ENCODE measurements around the gene ZFYVE16. TPM values are rescaled to one million over a fixed set of nuclear protein-coding genes. Genes with fewer than 3 reads are reported as not detected.
"Not testable (repeated sequence)": the region's sequence is repeated elsewhere in the genome, so short reads cannot be mapped to it uniquely, and the experiment has no call there.

Gene ZFYVE16
- total RNA-seq, 1 donor from 2014 or later: 30.5 TPM

DNA sequence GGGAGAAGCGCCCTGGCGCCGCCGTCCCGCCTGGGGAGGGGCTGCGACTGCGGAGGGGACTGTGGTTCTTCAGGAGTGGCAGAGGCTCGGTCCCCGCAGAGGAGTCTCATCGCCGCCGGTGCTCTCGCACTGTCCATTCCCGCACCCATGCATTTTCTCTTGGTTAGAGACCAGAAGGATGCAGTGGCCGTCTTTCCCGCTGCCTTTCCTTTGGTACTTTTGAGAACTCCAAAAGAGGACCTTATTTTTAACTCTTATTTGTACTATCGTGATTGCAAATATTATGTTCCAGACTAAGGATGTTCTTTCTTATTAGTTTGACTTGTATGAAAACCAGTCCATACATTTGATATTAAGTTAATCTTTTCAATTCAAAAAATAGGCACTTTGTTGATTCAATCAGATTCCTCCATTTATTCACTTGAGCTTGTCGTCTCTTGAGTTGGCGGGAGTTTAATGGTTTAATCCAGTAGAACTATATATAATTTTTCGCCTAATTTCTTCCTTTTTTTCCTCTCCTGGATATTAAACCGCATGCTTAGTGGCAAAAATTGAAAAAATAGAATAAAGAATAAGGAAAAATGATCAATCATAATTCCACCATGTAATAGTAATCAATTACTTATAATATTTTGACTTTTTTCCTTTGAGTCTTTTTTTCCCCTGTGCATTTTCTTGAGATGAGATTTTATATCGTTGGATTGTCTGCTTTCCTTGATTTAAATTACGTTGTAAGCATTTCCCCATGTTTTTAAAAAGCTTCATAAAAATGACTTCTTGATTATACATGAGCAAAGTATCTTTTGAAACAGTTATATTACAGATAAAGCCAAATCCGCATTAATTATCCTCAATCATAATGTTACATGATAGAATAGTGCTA lies 861 bp downstream of the ZFYVE16 start:
- intact Hi-C loops (cut with micrococcal nuclease): no loop called here
- ATAC-seq: peak; percentile 77
- DNase-seq: peak; percentile 82

DNA sequence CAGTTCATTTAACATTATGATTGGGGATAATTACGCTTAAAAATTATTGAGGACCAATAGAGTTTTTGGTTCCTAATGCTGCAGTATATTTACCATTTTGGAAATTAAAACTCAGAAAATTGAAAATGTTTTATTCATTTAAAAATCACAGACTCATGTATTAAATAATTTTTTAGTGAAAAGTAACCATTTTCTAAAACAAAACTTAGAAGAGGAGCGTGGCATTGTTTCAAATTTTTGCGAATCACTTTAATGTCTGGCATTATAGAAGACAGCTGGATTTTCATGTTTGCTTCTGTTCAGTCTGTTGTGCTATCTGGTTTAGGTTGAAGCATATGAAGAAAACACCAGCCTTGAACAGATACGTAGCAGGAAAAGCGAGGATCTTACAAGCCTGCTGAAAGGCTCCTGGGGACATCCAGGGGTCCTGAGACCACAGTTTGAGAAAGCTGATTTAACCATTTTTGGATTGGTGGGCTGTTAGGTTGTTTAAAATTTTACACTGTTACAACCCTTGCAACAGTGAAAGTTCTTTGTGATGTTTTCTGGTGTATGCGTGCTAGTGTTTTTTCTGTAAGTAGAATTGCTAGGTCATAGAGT lies 1.6 kb downstream of the ZFYVE16 start:
- intact Hi-C loops (cut with micrococcal nuclease): no loop called here

DNA sequence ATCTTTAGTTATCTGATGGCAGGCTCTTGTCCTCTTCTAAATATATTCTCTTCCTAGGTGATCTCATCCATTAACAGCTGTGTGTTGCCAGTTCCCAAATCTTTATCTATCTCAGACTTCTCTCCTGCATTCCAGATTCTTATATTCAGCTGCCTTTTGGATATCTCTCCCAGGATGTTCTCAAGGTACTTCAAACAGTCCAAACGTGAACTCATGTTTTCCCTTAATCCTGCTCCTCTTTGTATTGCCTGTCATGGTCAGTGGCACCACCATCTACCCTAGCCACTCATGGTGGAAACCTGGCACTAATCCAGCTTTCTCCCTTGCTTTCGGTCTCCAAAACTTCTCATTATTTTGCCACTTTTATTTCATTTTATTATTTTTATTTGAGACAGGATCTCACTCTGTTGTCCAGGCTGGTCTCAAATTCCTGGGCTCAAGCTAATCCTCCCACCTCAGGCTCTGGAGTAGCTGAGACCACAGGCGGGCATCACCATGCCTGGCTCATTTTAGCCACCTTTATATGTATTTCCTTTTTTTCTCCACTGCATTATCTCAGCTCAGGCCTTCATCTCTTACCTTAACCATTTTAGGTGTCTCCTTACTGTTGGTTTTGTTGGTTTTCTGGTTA lies 3.8 kb downstream of the ZFYVE16 start:
- intact Hi-C loops (cut with micrococcal nuclease): no loop called here
- no peak for ATAC-seq
- DNase-seq: no peak

More for the DNA sequence above, 1.6 kb downstream of the ZFYVE16 start:
- DNase-seq (no peak), ATAC-seq (no peak)

DNA sequence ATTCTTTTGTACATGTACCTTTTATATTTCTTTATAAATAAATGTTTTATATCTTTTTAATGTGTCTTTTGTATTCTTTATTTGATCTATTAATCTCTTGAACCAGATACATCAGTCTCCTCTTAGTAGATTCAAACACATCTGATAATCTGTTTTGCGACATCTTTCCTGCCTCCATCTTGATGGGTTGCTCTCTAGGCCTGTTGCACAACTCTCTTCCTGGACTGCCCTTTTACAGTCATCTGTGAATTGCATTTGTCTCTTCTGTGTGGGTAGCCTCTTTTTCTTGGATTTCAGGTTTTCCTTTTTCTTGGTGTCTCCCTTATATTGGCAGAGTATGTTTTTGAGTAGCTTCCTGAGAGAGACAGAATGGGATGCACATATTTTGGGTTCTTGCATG lies 6.2 kb downstream of the ZFYVE16 start:
- no peak for DNase-seq
- no peak for ATAC-seq
- intact Hi-C loops (cut with micrococcal nuclease): no loop called here

DNA sequence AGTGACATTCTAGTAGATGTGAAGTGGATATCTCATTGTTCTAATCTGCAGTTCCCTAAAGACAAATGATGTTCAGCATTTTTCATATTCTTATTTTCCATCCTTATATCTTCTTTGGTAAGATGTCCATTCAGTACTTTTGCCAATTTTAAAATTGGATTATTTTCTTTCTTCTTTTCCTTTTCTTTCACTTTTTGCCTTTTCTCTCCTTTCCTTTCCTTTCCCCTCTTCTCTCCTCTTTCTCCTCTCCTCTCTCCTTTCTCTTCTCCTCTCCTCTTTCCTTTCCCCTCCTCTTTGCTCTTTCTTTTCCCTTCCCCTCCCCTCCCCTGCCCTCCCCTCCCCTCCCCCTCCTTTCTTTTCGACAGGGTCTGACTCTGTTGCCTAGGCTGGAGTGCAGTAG lies 10.1 kb downstream of the ZFYVE16 start:
- ATAC-seq (no peak), DNase-seq (no peak)
- intact Hi-C loops (cut with micrococcal nuclease): no loop called here

DNA sequence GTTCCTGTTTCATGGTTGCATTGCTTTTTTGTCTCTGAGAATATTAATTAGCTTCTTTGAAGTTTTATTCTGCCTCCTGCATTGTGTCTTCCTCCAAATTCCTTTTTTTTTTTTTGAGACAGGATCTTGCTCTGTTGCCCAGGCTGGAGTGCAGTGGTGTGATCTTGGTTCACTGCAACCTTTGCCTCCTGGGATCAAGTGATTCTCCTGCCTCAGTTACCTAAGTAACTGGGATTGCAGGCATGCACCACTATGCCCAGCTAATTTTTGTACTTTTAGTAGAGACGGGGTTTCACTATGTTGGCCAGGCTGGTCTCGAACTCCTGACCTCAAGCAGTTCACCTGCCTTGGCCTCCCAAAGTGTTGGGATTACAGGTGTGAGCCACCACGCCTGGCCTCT lies 16.5 kb downstream of the ZFYVE16 start:
- ATAC-seq; intact Hi-C loops (cut with micrococcal nuclease); DNase-seq: not testable (repeated sequence)

DNA sequence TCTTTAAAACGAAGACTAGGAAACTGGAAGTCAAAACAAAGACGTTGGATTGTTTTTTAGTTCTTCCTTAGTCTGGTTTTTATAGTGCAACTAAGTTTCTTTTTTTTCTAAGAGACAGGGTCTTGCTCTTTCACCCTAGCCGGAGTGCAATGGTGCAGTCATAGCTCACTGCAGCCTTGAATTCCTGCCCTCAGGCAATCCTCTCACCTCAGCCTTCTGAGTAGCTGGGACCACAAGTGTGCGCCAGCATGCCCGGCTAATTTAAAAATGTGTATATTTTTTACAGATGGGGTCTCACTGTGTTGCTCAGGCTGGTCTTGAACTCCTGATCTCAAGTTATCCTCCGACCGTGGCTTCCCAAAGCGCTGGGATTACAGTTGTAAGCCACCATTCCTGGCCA lies 27.6 kb downstream of the ZFYVE16 start:
- no peak for ATAC-seq
- no peak for DNase-seq
- intact Hi-C loops (cut with micrococcal nuclease): no loop called here

DNA sequence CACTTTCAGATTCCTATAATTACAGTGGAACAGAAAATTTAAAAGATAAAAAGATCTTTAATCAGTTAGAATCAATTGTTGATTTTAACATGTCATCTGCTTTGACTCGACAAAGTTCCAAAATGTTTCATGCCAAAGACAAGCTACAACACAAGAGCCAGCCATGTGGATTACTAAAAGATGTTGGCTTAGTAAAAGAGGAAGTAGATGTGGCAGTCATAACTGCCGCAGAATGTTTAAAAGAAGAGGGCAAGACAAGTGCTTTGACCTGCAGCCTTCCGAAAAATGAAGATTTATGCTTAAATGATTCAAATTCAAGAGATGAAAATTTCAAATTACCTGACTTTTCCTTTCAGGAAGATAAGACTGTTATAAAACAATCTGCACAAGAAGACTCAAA lies 29.5 kb downstream of the ZFYVE16 start:
- ATAC-seq: no peak
- intact Hi-C loops (cut with micrococcal nuclease): no loop called here

DNA sequence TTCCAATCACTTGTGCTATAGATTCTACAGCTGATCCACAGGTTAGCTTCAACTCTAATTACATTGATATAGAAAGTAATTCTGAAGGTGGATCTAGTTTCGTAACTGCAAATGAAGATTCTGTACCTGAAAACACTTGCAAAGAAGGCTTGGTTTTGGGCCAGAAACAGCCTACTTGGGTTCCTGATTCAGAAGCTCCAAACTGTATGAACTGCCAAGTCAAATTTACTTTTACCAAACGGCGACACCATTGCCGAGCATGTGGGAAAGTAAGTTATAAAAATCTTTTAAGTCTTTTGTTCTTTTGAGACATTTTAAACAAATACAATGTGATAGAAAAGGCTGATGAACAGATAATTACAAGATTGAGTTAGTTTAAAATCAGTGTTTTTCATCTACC lies 30.9 kb downstream of the ZFYVE16 start:
- no peak for ATAC-seq
- intact Hi-C loops (cut with micrococcal nuclease): no loop called here

More for the DNA sequence above, 29.5 kb downstream of the ZFYVE16 start:
- DNase-seq: no peak

DNA sequence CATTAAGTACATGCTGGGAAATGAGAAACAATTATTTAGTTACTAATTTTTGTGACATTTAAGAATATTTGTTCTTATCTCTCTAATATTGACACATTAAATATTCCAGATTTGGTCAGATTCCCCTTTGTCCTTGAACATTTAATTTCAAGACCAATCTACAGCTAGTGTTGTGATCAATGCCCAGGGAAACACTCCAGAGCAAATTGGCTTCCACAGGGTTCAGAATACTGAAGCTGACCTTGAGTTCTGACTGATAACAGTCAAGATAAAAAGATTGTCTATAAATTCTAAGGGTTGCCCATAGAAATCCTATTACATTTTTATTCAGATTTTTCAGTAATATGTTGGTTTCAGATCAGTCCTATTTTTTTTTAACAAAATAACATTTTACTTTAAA lies 31.3 kb downstream of the ZFYVE16 start:
- ATAC-seq: no peak
- intact Hi-C loops (cut with micrococcal nuclease): no loop called here
- no peak for DNase-seq

More for the DNA sequence above, 30.9 kb downstream of the ZFYVE16 start:
- DNase-seq: no peak

DNA sequence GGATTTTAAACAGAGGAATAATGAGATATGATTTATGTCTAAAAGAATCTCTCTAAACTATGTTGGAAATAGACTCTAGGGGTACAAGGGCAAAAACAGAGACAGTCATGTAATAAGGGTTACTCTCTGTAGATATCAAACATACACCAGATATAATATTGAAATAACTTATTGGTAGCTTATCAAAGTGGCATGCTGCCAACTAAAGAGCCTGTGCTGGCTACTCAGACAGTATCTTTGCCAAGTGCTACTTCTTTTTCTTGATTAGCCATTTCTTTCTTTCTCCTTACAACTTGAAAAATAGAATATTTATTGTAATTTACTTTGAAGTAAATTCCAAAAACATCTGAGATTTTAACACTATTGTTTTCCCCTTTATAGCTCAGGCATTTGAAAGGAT lies 34.9 kb downstream of the ZFYVE16 start:
- DNase-seq (no peak), ATAC-seq (no peak)
- intact Hi-C loops (cut with micrococcal nuclease): no loop called here

DNA sequence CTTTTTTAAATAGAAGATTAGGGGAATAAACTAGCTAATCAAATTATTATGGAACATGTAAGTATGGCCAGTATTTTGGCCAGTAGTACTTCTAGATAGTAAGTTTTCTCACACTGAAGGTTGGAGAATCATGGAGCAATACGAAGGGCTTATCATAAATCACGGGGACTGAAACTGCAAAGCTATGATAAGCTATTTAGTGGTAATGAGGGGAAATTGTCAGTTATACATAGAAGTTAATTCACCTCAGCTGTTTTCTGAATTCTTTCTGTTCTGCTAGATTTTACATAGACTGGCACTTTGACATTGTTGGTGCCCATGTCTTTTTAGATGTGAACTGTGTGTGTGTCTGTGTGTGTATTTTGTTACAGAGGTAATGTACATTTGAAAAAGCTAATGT lies 45.5 kb downstream of the ZFYVE16 start:
- intact Hi-C loops (cut with micrococcal nuclease): no loop called here
- no peak for ATAC-seq
- no peak for DNase-seq

DNA sequence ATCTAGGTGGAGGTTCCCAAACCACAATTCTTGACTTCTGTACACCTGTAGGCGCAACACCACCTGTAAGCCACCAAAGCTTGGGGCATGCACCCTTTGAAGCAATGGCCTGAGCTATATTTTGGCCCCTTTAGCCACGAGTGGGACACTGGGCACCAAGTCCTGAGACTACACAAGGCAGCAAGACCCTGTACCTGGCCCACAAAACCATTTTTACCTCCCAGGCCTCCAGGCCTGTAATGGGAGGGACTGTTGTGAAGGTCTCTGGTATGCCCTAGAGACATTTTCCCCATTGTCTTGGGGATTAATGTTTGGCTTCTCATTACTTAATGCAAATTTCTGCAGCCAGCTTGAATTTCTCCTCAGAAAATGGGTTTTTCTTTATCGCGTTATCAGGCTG lies 55.4 kb downstream of the ZFYVE16 start:
- DNase-seq (no peak), ATAC-seq (no peak)
- intact Hi-C loops (cut with micrococcal nuclease): no loop called here

DNA sequence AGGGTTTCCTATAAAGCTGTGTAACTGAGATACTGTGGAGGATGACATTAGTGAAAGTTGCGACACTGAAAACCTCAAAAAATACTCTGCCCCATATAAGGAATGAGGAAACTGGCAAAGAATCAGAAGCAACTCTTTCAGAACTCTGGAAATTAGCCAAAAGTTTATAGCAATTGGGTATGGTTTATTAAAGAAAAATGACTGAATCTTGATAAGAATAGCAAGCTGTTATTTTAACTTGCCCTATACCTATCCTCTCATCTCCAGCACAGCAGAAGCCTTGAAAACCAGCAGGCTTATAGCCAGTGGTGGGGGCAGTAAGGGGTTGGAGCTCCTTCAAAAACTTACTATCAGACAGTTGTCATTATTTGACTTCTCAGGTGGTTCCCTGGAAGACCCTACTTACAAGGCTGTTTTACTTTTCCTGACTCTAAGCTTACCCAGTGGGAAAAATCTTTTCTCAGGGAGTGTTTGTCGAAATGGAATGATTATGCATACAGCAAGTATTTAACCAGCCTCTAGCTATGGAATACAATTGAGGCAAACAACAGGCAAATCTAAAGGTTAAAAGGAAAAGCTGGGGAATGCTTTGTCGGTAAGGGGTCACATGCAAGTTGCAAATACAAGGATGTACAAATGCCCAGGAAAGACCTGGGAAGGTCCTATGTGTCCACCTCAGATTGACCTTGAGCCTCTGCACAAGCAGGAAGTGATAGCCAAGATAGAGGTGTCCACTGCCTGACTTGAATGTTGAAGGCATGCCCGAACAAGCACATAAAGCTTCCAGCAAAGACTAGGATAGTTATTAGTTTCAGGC lies 59.0 kb downstream of the ZFYVE16 start:
- intact Hi-C loops (cut with micrococcal nuclease): no loop called here
- ATAC-seq: peak; percentile 63
- no peak for DNase-seq

DNA sequence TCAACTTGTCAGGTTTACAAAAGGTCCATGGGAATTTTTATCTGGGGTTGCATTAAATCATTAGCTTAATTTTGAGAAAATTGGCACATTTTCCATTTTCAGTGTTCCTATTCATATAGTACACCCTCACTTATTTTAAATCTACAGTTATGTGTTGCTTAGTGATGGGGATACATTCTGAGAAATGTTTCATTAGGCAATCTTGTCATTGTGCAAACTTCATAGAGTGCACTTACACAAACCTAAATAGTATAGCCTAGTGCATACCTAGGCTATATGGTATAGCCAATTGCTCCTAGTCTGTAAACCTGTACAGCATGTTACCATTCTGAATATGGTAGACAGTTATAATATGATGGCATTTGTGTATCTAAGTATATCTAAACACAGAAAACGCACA lies 60.3 kb downstream of the ZFYVE16 start:
- DNase-seq (no peak), ATAC-seq (no peak)
- intact Hi-C loops (cut with micrococcal nuclease): no loop called here

DNA sequence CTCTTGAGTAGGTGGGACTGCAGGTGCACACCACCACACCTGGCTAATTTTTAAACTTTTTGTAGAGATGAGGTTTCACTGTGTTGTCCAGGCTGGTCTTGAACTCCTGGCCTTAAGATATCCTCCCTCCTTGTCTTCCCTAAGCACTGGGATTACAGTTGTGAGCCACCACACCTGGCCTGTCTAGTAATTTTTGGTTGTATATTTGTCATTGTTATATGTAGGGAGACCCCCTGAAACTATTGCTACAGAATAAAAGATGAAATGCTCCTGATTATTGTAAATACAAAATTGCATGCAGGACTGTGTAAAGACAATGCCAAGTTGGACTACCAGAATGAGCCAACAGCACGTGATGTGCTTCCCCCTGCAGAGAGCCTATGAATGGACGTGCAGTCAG lies 62.8 kb downstream of the ZFYVE16 start:
- ATAC-seq; DNase-seq; intact Hi-C loops (cut with micrococcal nuclease): not testable (repeated sequence)

DNA sequence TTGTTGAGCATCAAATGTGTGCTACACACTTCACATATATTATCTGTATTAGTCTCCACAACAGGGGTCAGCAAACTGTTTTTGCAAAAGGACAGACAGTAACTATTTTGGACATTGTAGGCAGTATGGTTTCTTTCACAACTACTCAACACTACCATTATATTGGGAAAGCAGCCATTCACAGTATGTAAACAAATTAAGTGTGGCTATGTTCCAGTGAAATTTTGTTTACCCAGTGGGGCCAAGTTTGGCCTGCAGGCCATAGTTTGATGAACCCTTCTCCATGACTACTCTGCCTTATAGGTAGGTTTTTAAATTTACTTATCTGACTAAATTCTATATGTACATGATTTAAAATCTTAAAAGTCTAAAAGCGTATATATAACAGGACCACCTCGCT lies 67.1 kb downstream of the ZFYVE16 start:
- ATAC-seq: no peak
- intact Hi-C loops (cut with micrococcal nuclease): no loop called here
- no peak for DNase-seq

DNA sequence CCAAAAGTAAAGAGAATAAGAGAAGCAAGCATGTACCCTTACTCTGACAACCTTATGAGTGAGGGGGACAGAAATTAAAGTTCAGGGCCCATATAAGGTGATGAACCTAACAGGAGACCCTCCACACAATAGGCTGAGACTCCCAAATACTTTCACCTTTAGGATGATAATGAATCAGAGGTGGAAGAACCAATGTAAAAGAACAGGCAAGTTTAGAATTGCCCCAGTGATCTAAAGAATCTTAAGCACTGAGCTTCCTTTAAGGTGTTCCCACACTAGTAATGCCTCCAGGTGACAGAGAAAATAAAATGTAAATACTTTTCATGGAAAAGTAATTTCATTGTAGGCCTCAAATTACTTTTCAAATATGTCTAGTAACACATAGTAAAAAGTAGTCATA lies 71.8 kb downstream of the ZFYVE16 start:
- ATAC-seq (no peak), DNase-seq (no peak)
- intact Hi-C loops (cut with micrococcal nuclease): loop anchor here (10.0 kb wide), 1 partner anchor 195 kb away; no protein-coding TSS in a partner anchor

DNA sequence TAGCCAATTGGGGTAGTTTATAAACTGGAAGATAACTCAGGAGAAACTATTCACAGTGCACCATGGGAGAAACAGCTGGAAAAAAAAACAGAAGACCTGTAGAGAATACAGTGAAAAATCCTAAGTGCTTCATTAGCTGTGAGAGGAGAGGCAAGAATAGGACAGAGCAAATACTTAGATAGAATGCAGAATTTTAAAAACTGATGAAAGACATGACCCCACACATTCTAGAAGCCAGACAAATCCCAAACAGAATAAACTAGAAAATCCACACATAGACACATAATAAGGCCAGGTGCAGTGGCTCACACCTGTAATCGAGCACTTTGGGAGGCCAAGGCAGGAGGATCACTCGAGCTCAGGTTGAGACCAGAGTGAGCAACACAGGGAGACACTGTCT lies 72.5 kb downstream of the ZFYVE16 start:
- intact Hi-C loops (cut with micrococcal nuclease): loop anchor here (10.0 kb wide), 1 partner anchor 194 kb away; no protein-coding TSS in a partner anchor
- DNase-seq (no peak), ATAC-seq (no peak)

All from left ventricle myocardium superior (tissue), 1 donor.